Measurements from ENCODE around the gene CDH4. TPM values are rescaled to one million over a fixed set of nuclear protein-coding genes. Genes with fewer than 3 reads are reported as not detected.

CDH4 gene
- total RNA-seq, 2 donors from 2014 or later = 0.05 to 2.2 TPM

- 89% methylated on average over 19 of the region's 19 CpGs for WGBS
- no peaks in the 10 kb centered on the region for H3K36me3 ChIP-seq
These were observed 122.0 kb downstream of the CDH4 start for GRCh38 chr20:61373956-61374545.

GRCh38 chr20:61376541-61377240 is 124.6 kb downstream of the CDH4 start:
- no peak for TF ChIP-seq POLR2AphosphoS5 (IDR thresholded peaks at IDR 0.05)
- TF ChIP-seq POLR2A (IDR thresholded peaks at IDR 0.05) = no peak
- TF ChIP-seq, protein P1, sequence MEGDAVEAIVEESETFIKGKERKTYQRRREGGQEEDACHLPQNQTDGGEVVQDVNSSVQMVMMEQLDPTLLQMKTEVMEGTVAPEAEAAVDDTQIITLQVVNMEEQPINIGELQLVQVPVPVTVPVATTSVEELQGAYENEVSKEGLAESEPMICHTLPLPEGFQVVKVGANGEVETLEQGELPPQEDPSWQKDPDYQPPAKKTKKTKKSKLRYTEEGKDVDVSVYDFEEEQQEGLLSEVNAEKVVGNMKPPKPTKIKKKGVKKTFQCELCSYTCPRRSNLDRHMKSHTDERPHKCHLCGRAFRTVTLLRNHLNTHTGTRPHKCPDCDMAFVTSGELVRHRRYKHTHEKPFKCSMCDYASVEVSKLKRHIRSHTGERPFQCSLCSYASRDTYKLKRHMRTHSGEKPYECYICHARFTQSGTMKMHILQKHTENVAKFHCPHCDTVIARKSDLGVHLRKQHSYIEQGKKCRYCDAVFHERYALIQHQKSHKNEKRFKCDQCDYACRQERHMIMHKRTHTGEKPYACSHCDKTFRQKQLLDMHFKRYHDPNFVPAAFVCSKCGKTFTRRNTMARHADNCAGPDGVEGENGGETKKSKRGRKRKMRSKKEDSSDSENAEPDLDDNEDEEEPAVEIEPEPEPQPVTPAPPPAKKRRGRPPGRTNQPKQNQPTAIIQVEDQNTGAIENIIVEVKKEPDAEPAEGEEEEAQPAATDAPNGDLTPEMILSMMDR (IDR thresholded peaks at IDR 0.05) = no peak
- WGBS = 90% methylated on average over 12 of the region's 12 CpGs

More at GRCh38 chr20:61373956-61374545, 122.0 kb downstream of the CDH4 start:
- peaks cover 8% of the 10 kb centered on the region for H3K27me3 ChIP-seq (replicated peaks; ENCODE audit: insufficient read depth)
- H3K4me3 ChIP-seq = no peak overlapping the region
- intact Hi-C loops (cut with DNase I) = no loop called here
- DNase-seq (ENCODE audit: low spot score) = no peak
- no peak overlapping the region for H3K27ac ChIP-seq
- TF ChIP-seq POLR2A (IDR thresholded peaks at IDR 0.05) (no peak), POLR2AphosphoS5 (IDR thresholded peaks at IDR 0.05) (no peak)
- TF ChIP-seq, protein P1 (IDR thresholded peaks at IDR 0.05) = no peak
- no peaks in the 10 kb centered on the region for H3K9me3 ChIP-seq
- no peaks in the 10 kb centered on the region for H3K4me1 ChIP-seq (replicated peaks)

DNA sequence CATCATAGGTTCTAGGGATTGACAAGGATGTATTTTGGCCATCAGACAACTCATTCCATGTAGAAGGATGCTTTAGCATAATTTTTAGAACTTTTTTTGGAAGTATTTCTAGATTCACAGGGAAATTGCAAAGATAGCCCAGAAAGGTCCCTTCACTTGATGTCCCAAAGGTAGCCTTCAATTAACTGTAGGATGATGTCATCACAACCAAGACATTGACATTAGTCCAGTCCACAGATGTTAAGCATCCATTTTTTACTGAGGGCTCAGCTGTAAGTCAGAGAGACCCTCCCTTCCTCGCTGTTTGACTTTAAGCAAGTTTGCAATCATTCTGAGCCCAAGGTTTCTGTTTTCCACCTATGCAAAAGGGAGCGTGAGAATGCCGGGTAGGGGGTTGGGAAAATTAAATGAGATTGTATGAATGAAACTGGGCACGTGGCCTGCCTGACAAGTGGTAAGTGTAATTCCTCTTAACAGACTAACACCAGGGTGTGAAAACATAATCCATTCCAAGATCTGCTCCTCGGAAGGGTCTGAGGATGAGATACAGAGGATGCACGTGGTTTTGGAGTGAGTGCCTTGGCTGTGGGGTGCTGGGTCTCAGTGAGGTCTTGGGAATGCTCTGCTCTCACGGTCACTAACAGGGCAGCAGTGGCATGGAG is 126.8 kb downstream of the CDH4 start:
- no peaks in the 10 kb centered on the region for H3K36me3 ChIP-seq
- intact Hi-C loops (cut with DNase I) = no loop called here
- no peaks in the 10 kb centered on the region for H3K9me3 ChIP-seq
- no peak overlapping the region for H3K4me3 ChIP-seq
- H3K27ac ChIP-seq = no peak overlapping the region
- DNase-seq (ENCODE audit: low spot score) = no peak
- WGBS = 63% methylated on average over 7 of the region's 7 CpGs
- H3K27me3 ChIP-seq (replicated peaks; ENCODE audit: insufficient read depth) = no peaks in the 10 kb centered on the region
- TF ChIP-seq, protein P1 (IDR thresholded peaks at IDR 0.05) = no peak
- TF ChIP-seq POLR2A (IDR thresholded peaks at IDR 0.05) = no peak
- TF ChIP-seq POLR2AphosphoS5 (IDR thresholded peaks at IDR 0.05) = no peak
- H3K4me1 ChIP-seq (replicated peaks) = no peaks in the 10 kb centered on the region

More at GRCh38 chr20:61376541-61377240, 124.6 kb downstream of the CDH4 start:
- no peak overlapping the region for H3K27ac ChIP-seq
- no peaks in the 10 kb centered on the region for H3K9me3 ChIP-seq
- no peaks in the 10 kb centered on the region for H3K27me3 ChIP-seq (replicated peaks; ENCODE audit: insufficient read depth)
- no peak for DNase-seq (ENCODE audit: low spot score)
- no peak overlapping the region for H3K4me3 ChIP-seq
- intact Hi-C loops (cut with DNase I) = no loop called here
- H3K4me1 ChIP-seq (replicated peaks) = no peaks in the 10 kb centered on the region
- H3K36me3 ChIP-seq = no peaks in the 10 kb centered on the region

DNA sequence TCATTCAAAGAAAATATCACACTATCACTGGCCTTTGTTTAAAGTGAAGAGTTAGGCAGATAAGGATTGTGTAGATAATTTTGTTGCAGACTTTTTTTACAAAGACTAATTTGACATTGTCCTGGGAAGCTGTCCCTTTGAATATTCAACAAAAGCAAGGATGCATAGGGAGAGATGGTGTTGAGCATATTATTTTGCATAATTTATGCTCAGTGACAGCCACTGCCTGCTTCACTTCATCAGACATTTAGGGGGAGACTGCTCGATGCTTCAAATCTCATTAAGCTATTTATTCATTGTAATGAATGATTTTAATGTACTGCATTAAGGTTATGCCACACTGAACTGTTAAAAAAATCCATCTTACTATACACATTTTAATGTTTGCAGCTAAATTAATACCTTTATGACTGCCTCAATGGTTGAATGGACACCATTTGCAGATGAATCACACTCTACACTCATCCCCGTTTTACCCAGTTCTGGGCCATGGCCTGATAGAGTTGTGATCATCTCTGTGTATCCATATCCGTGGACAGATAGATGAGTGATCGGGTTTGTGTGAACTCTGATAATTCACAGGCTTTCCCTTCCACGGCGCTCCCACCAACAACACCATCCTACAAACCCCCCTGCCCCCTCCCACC is 128.0 kb downstream of the CDH4 start:
- TF ChIP-seq POLR2A (IDR thresholded peaks at IDR 0.05) (no peak), POLR2AphosphoS5 (IDR thresholded peaks at IDR 0.05) (no peak)
- TF ChIP-seq, protein P1 (IDR thresholded peaks at IDR 0.05) = no peak
- Histone ChIP-seq H3K4me1 (replicated peaks) (no peaks in the 10 kb centered on the region), H3K27me3 (replicated peaks; ENCODE audit: insufficient read depth) (no peaks in the 10 kb centered on the region), H3K4me3 (no peak overlapping the region), H3K36me3 (no peaks in the 10 kb centered on the region), H3K9me3 (no peaks in the 10 kb centered on the region), H3K27ac (no peak overlapping the region)
- 72% methylated on average over 6 of the region's 6 CpGs for WGBS
- intact Hi-C loops (cut with DNase I) = no loop called here
- no peak for DNase-seq (ENCODE audit: low spot score)

All from prostate gland (tissue), 2 donors.